HG03066 (cell line): ENCODE results near the gene LACTB.

Source experiments
- ATAC-seq: cut with Tn5 transposase; IDR thresholded peaks from one replicate; pipeline ENCODE4 v1.9.1; 2021; ENCODE audit warnings: low read depth; ENCODE audit not compliant: unreplicated experiment

LACTB gene

GRCh38 chr15:63122002-63122875 lies 578 bp downstream of the LACTB start:
- ATAC-seq = peak; percentile 82

GRCh38 chr15:63124506-63124905 lies 2.8 kb downstream of the LACTB start:
- ATAC-seq = no peak

- no peak for ATAC-seq
Observed at GRCh38 chr15:63126726-63127125, 5.1 kb downstream of the LACTB start.

- ATAC-seq = no peak
Observed at GRCh38 chr15:63133786-63134185, 12.1 kb downstream of the LACTB start.

- ATAC-seq = no peak
Observed at GRCh38 chr15:63134245-63134985, 12.8 kb downstream of the LACTB start.

- ATAC-seq = no peak
Observed at GRCh38 chr15:63135281-63135680, 13.6 kb downstream of the LACTB start.

GRCh38 chr15:63135804-63136203 lies 14.1 kb downstream of the LACTB start:
- ATAC-seq = no peak

- ATAC-seq = no peak
Observed at GRCh38 chr15:63136742-63137141, 15.1 kb downstream of the LACTB start.

- no peak for ATAC-seq
Observed at GRCh38 chr15:63140936-63141335, 19.3 kb downstream of the LACTB start.

GRCh38 chr15:63145426-63145825 lies 23.8 kb downstream of the LACTB start:
- ATAC-seq = no peak

GRCh38 chr15:63146684-63147083 lies 25.0 kb downstream of the LACTB start:
- ATAC-seq = no peak

- ATAC-seq = no peak
Observed at GRCh38 chr15:63151665-63152064, 30.0 kb downstream of the LACTB start.

GRCh38 chr15:63155486-63155885 lies 33.8 kb downstream of the LACTB start:
- ATAC-seq = no peak

GRCh38 chr15:63156086-63156710 lies 34.5 kb downstream of the LACTB start:
- ATAC-seq = no peak

GRCh38 chr15:63156755-63157117 lies 35.1 kb downstream of the LACTB start:
- no peak for ATAC-seq

- ATAC-seq = peak; percentile 87
Observed at GRCh38 chr15:63157118-63157843, 35.6 kb downstream of the LACTB start, which contains the start of gene RPS27L. RPS27L (minus strand) TSS chr15:63157477; CDS start chr15:63157405, 72 bp downstream.

GRCh38 chr15:63157891-63158431 lies 36.3 kb downstream of the LACTB start:
- peak; percentile 16 for ATAC-seq

- ATAC-seq = no peak
Observed at GRCh38 chr15:63160638-63161037, 39.0 kb downstream of the LACTB start.

GRCh38 chr15:63163217-63163616 lies 41.6 kb downstream of the LACTB start:
- ATAC-seq = no peak

- no peak for ATAC-seq
Observed at GRCh38 chr15:63165166-63165859, 43.7 kb downstream of the LACTB start.
